ENCODE results near the gene COL11A2.

The COL11A2 gene

DNA sequence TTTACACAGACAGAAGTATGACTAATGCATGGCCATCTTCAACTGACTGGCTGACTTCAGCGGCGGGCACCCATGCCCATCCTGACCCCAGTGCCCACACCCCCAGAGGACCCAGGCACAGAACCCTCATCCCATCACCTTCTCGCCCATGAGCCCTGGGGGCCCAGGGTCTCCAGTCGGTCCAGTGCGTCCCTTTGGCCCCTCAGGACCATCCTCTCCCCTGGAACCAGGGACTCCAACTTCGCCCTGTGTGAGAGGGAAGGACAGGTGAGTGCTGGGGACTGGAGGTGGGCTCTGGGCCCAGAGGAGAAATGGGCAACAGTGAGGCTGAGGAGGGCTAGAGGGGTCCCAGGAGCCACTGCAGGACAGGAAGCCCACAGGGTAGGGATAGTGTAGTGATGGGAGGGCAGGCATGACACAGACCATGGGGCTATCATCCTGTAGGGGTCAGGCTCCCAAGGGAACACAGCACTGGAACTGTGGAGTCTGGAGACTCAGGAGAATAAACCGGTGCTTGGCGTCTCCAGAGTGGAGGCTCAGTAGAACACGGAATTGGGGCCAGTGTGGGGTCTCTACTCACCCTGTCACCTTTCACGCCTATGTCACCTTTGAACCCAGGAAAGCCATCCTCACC is 16.7 kb downstream of the COL11A2 start:
- POLR2A ChIA-PET, result no interaction called here
- DNase-seq (ENCODE audit: low read depth, low spot score), result no peak
- CTCF ChIA-PET, result interaction anchor here (4.0 to 5.1 kb wide), 3 partner anchors 14 to 161 kb away, joined by 22 to 44 read pairs (median 43); no protein-coding TSS in a partner anchor

DNA sequence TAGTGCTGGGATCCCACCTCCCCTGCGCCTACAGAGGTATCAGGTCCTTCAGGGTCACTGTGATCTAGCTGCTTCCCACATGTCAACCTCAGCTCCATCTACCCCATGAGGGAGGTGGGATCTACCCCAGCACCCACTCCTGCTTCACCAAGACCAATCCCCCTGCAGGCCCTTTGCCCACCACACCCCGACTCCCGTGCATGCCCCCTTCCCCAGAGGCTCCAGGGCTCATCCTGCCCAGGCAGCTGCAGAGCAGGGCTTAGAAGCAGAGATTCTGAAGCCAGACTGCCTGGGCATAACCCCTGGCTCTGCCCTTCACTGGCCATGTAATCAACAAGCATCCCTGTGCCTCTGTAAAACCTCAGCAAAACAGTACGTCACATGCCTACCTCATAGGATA is 17.5 kb downstream of the COL11A2 start:
- ChIA-PET CTCF (interaction anchor here (1.0 to 5.1 kb wide), 7 partner anchors 9 to 289 kb away, joined by 3 to 44 read pairs (median 8); no protein-coding TSS in a partner anchor), POLR2A (no interaction called here)
- H3K4me3 ChIP-seq (ENCODE audit: low read depth, low read length), result no peak overlapping the region
- no peak for DNase-seq (ENCODE audit: low read depth, low spot score)
- TF ChIP-seq, protein P1, sequence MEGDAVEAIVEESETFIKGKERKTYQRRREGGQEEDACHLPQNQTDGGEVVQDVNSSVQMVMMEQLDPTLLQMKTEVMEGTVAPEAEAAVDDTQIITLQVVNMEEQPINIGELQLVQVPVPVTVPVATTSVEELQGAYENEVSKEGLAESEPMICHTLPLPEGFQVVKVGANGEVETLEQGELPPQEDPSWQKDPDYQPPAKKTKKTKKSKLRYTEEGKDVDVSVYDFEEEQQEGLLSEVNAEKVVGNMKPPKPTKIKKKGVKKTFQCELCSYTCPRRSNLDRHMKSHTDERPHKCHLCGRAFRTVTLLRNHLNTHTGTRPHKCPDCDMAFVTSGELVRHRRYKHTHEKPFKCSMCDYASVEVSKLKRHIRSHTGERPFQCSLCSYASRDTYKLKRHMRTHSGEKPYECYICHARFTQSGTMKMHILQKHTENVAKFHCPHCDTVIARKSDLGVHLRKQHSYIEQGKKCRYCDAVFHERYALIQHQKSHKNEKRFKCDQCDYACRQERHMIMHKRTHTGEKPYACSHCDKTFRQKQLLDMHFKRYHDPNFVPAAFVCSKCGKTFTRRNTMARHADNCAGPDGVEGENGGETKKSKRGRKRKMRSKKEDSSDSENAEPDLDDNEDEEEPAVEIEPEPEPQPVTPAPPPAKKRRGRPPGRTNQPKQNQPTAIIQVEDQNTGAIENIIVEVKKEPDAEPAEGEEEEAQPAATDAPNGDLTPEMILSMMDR (IDR thresholded peaks at IDR 0.05; ENCODE audit: insufficient read depth, low read length, missing control alignments), result no peak

More for the DNA sequence above, 16.7 kb downstream of the COL11A2 start:
- H3K4me3 ChIP-seq (ENCODE audit: low read depth, low read length), result no peak overlapping the region
- TF ChIP-seq, protein P1 (IDR thresholded peaks at IDR 0.05; ENCODE audit: insufficient read depth, low read length, missing control alignments), result no peak

GRCh38 chr6:33173535-33174180 is 18.6 kb downstream of the COL11A2 start:
- TF ChIP-seq, protein P1 (IDR thresholded peaks at IDR 0.05; ENCODE audit: insufficient read depth, low read length, missing control alignments), result no peak
- no peak overlapping the region for H3K4me3 ChIP-seq (ENCODE audit: low read depth, low read length)
- ChIA-PET CTCF (interaction anchor here (0.7 to 5.1 kb wide), 13 partner anchors 8 to 287 kb away, joined by 3 to 44 read pairs (median 4); no protein-coding TSS in a partner anchor), POLR2A (no interaction called here)
- no peak for DNase-seq (ENCODE audit: low read depth, low spot score)

DNA sequence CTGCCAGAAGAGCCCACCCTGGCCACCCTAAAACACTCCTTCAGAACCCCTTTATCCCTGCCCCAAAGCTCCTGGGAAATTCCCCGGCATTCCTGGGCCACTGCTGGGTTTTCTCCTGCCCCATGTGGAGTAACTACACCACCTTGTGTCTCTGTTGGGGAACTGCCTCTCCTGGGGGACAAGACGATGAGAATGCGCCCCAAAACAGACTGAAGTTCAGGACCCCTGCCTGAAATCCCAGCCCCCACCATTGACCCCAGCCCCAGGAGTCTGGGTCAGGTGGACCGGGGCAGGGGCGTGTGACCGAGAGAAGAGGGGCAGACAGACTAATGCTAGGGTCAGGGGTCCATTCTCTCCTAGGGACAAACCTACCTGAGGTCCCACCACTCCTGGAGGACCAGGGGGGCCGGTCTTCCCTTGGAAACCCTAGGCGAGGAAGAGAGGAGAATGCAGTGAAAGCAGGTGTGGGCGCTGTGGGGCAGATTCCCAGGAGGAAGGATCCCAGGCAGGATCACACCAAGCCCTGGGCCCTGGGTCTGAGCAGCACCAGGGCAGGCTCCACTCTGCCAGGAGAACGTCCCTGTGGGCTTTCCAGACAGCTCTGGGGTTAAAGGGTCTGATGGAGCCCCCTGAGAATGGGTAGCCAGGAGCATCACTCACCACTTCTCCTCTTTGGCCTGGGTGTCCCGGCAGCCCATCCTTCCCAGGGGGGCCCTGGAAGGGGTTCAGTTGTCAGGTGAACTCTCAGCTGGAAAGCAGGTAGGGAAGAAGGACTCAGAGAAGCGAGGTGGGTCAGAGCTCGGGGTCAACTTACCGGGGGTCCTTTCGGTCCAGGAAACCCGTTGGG is 19.4 kb downstream of the COL11A2 start:
- no peak for DNase-seq (ENCODE audit: low read depth, low spot score)
- TF ChIP-seq, protein P1 (IDR thresholded peaks at IDR 0.05; ENCODE audit: insufficient read depth, low read length, missing control alignments), result peak; percentile 67
- CTCF ChIA-PET, result interaction anchor here (0.6 to 5.1 kb wide), 22 partner anchors 9 to 290 kb away, joined by 3 to 44 read pairs (median 5); partner anchors contain the start of gene HLA-DMA
- H3K4me3 ChIP-seq (ENCODE audit: low read depth, low read length), result no peak overlapping the region
- POLR2A ChIA-PET, result no interaction called here

GRCh38 chr6:33171880-33172687 is 20.2 kb downstream of the COL11A2 start:
- TF ChIP-seq, protein P1 (IDR thresholded peaks at IDR 0.05; ENCODE audit: insufficient read depth, low read length, missing control alignments), result no peak
- CTCF ChIA-PET, result interaction anchor here (0.6 to 5.1 kb wide), 15 partner anchors 10 to 304 kb away, joined by 3 to 44 read pairs (median 6); partner anchors contain the start of gene HLA-DMA
- H3K4me3 ChIP-seq (ENCODE audit: low read depth, low read length), result no peak overlapping the region
- POLR2A ChIA-PET, result no interaction called here
- no peak for DNase-seq (ENCODE audit: low read depth, low spot score)
